Measurements from ENCODE around the gene CNTN6. TPM values are rescaled to one million over a fixed set of nuclear protein-coding genes. Genes with fewer than 3 reads are reported as not detected.

Gene CNTN6
- total and polyA plus RNA-seq, 4 donors, result 0.01 to 0.05 TPM; not detected in 2

GRCh38 chr3:1147326-1147725, 54.5 kb downstream of the CNTN6 start:
- no peak for DNase-seq (ENCODE audit: low spot score)
- WGBS, result 57% methylated on average over 1 of the region's 1 CpG
- TF ChIP-seq FOXA2 (IDR thresholded peaks at IDR 0.05), result no peak
- TF ChIP-seq SP1 (IDR thresholded peaks at IDR 0.05), result no peak
- no peak for TF ChIP-seq HNF4A (conservative IDR thresholded peaks at IDR 0.05)
- TF ChIP-seq FOXA1 (IDR thresholded peaks at IDR 0.05), result no peak
- H3K4me1 ChIP-seq (ENCODE audit: control insufficient read depth in 4 of 4, insufficient read depth in 4 of 4, low read length in 3 of 4), result no peaks in the 10 kb centered on the region
- no peaks in the 10 kb centered on the region for H3K9me3 ChIP-seq (ENCODE audit: control insufficient read depth in 4 of 4, low read length in 3 of 4)
- no peak overlapping the region for H3K27ac ChIP-seq (ENCODE audit: low read depth in 1 of 2, low read length in 2 of 2)
- H3K9ac ChIP-seq (ENCODE audit: low read depth in 1 of 2, low read length in 2 of 2), result no peak overlapping the region
- H3K36me3 ChIP-seq (ENCODE audit: control insufficient read depth in 4 of 4, insufficient read depth in 3 of 4, low read depth in 1 of 4, low read length in 3 of 4), result no peaks in the 10 kb centered on the region
- H3K27me3 ChIP-seq (ENCODE audit: control insufficient read depth in 4 of 4, insufficient read depth in 4 of 4, low read length in 3 of 4), result no peaks in the 10 kb centered on the region
- no peak overlapping the region for H3K4me3 ChIP-seq (ENCODE audit: low read depth in 1 of 3, low read length in 3 of 3)

GRCh38 chr3:1147819-1148218, 55.0 kb downstream of the CNTN6 start:
- Histone ChIP-seq H3K36me3 (ENCODE audit: control insufficient read depth in 4 of 4, insufficient read depth in 3 of 4, low read depth in 1 of 4, low read length in 3 of 4) (no peaks in the 10 kb centered on the region), H3K4me3 (ENCODE audit: low read depth in 1 of 3, low read length in 3 of 3) (no peak overlapping the region), H3K9me3 (ENCODE audit: control insufficient read depth in 4 of 4, low read length in 3 of 4) (no peaks in the 10 kb centered on the region), H3K27ac (ENCODE audit: low read depth in 1 of 2, low read length in 2 of 2) (no peak overlapping the region), H3K9ac (ENCODE audit: low read depth in 1 of 2, low read length in 2 of 2) (no peak overlapping the region), H3K27me3 (ENCODE audit: control insufficient read depth in 4 of 4, insufficient read depth in 4 of 4, low read length in 3 of 4) (no peaks in the 10 kb centered on the region), H3K4me1 (ENCODE audit: control insufficient read depth in 4 of 4, insufficient read depth in 4 of 4, low read length in 3 of 4) (no peaks in the 10 kb centered on the region)
- DNase-seq (ENCODE audit: low spot score), result no peak
- TF ChIP-seq ATF3 (IDR thresholded peaks at IDR 0.05) (no peak), NR2F2 (IDR thresholded peaks at IDR 0.05) (no peak), RAD21 (IDR thresholded peaks at IDR 0.05) (no peak), RXRA (IDR thresholded peaks at IDR 0.05) (no peak), YY1 (IDR thresholded peaks at IDR 0.05) (no peak), HNF4A (conservative IDR thresholded peaks at IDR 0.05) (no peak), EGR1 (IDR thresholded peaks at IDR 0.05; ENCODE audit: low read depth in 2 of 2) (no peak), FOXA2 (IDR thresholded peaks at IDR 0.05) (no peak), MAX (IDR thresholded peaks at IDR 0.05) (no peak), GABPA (IDR thresholded peaks at IDR 0.05 in 1 of 2, conservative IDR thresholded peaks at IDR 0.05 in 1 of 2) (no peak), TAF1 (conservative IDR thresholded peaks at IDR 0.05) (no peak), ZBTB33 (IDR thresholded peaks at IDR 0.05) (no peak)
- TF ChIP-seq, protein P1, sequence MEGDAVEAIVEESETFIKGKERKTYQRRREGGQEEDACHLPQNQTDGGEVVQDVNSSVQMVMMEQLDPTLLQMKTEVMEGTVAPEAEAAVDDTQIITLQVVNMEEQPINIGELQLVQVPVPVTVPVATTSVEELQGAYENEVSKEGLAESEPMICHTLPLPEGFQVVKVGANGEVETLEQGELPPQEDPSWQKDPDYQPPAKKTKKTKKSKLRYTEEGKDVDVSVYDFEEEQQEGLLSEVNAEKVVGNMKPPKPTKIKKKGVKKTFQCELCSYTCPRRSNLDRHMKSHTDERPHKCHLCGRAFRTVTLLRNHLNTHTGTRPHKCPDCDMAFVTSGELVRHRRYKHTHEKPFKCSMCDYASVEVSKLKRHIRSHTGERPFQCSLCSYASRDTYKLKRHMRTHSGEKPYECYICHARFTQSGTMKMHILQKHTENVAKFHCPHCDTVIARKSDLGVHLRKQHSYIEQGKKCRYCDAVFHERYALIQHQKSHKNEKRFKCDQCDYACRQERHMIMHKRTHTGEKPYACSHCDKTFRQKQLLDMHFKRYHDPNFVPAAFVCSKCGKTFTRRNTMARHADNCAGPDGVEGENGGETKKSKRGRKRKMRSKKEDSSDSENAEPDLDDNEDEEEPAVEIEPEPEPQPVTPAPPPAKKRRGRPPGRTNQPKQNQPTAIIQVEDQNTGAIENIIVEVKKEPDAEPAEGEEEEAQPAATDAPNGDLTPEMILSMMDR (IDR thresholded peaks at IDR 0.05; ENCODE audit: low read depth, low read length, missing input control), result no peak
- WGBS, result 38% methylated on average over 2 of the region's 2 CpGs

GRCh38 chr3:1164101-1164500, 71.3 kb downstream of the CNTN6 start:
- Histone ChIP-seq H3K4me3 (ENCODE audit: low read depth in 1 of 3, low read length in 3 of 3) (no peak overlapping the region), H3K9me3 (ENCODE audit: control insufficient read depth in 4 of 4, low read length in 3 of 4) (no peaks in the 10 kb centered on the region), H3K36me3 (ENCODE audit: control insufficient read depth in 4 of 4, insufficient read depth in 3 of 4, low read depth in 1 of 4, low read length in 3 of 4) (no peaks in the 10 kb centered on the region), H3K9ac (ENCODE audit: low read depth in 1 of 2, low read length in 2 of 2) (no peak overlapping the region), H3K27me3 (ENCODE audit: control insufficient read depth in 4 of 4, insufficient read depth in 4 of 4, low read length in 3 of 4) (no peaks in the 10 kb centered on the region), H3K4me1 (ENCODE audit: control insufficient read depth in 4 of 4, insufficient read depth in 4 of 4, low read length in 3 of 4) (no peaks in the 10 kb centered on the region), H3K27ac (ENCODE audit: low read depth in 1 of 2, low read length in 2 of 2) (no peak overlapping the region)
- TF ChIP-seq ZBTB33 (IDR thresholded peaks at IDR 0.05), result no peak
- no peak for TF ChIP-seq EGR1 (IDR thresholded peaks at IDR 0.05; ENCODE audit: low read depth in 2 of 2)
- no peak for TF ChIP-seq SP1 (IDR thresholded peaks at IDR 0.05)
- no peak for TF ChIP-seq RXRA (IDR thresholded peaks at IDR 0.05)
- DNase-seq (ENCODE audit: low spot score), result no peak
- WGBS, result 58% methylated on average over 2 of the region's 2 CpGs

Data from liver (tissue), 9 donors.